Measurements from ENCODE around the gene ZNF836.

ZNF836 gene

DNA sequence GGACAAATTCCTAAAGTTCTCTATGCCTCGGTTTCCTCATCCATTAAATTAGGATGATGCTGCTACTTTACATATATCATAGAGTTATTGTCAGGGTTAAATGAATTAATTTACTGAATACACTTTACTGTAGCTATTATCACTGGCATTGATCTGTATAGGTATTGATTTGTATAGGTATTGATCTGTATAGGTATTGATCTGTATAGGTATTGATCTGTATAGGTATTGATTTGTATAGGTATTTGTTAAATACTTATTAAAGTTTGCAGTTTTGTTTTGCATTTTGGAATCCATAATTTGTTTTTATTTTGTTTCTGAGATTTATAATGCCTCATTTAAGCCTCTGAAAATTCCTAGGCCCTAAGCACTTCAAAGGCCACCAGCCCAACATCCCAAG is 16.0 kb upstream of the ZNF836 start:
- DNase-seq = no peak

DNA sequence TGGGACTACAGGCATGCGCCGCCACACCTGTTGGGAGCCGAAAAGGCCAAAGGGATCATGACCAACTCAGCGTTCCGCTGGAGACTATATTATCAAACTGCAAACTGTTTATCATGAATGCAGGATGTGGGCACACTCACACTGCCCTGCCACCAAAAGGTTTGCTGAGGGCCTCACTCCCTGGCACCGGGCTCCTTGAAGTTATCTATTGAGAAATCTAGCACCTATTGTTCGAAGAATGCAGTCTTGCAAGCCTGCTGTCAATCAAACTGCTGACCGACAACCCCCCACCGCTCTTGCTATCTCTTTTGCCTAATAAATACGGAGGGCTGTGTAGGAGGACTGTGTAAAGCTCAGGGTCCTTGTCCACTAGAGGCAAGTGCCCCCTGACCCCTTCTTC is 5.2 kb upstream of the ZNF836 start:
- DNase-seq = no peak

- no peak for DNase-seq
Observed at GRCh38 chr19:52172347-52172746, 926 bp upstream of the ZNF836 start.

- peak; percentile 68 for DNase-seq
Observed at GRCh38 chr19:52170863-52171320, 529 bp downstream of the ZNF836 start.

GRCh38 chr19:52170304-52170703 is 1.1 kb downstream of the ZNF836 start:
- DNase-seq = peak; percentile 26

GRCh38 chr19:52155596-52156359 is 15.6 kb downstream of the ZNF836 start:
- DNase-seq = no peak

DNA sequence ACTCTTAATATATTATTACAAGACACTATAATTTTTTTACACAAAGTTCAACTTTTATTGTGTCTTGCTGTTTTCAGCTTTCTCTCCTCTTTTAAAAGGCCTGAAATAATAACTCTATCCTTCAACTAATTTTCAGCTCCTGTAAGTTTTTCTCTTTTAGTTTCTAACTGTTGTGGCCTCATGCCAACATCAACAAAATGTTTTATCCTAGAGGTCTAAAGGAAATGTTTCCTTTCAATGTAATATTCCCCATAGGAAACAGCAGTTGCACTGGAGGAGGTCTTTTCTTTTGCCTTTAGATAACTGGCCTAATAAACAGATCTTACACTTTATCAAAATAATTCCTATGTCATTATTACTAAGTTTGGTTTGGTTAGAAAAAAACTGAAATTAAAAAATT is 23.2 kb downstream of the ZNF836 start:
- no peak for DNase-seq

DNA sequence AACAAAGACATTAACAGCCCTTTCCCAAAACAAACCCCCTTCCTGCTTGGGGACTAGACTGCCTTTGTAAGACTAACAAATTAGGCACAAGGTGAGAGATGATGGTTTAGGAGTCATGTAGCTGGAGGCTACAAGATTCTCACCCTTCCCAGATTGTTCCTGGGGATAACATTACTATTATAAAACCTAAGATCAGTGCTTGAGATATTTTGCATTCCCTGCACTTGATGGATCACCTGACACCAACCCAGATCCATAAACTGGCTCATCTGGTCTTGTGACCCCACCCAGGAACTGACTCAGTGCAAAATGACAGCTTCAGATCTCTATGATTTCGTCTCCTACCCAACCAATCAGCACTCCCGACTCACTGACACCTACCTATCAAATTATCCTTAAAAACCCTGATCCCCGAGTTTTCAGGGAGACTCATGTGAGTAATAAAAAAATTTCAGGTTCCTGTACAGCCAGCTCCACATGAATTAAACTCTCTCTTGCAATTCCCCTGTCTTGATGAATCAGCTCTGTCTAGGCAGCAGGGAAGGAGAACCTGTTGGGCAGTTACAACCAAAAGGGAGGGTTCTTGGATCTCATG is 29.3 kb downstream of the ZNF836 start:
- DNase-seq = no peak

DNA sequence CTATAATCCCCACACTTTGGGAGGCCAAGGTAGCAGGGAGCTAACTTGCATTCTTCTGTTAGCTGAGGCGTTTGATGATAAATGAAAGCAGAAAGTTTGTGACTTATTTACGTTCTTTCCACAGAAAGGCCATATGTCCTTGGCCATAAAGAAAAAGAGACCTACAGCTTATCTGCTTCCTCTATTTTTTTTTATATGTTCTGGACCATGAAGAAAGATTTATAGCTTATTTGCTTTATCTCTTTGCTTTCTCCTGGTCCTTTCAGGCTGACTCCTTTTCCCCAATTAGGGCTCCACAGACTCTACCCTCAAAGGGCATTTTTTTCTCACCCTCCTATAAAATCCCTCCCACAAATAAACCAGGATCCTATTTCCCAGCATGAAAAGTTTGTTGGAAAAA is 30.2 kb downstream of the ZNF836 start:
- peak; percentile 17 for DNase-seq

- DNase-seq = peak; percentile 70
Observed at GRCh38 chr19:52140032-52140710, 31.2 kb downstream of the ZNF836 start.

DNA sequence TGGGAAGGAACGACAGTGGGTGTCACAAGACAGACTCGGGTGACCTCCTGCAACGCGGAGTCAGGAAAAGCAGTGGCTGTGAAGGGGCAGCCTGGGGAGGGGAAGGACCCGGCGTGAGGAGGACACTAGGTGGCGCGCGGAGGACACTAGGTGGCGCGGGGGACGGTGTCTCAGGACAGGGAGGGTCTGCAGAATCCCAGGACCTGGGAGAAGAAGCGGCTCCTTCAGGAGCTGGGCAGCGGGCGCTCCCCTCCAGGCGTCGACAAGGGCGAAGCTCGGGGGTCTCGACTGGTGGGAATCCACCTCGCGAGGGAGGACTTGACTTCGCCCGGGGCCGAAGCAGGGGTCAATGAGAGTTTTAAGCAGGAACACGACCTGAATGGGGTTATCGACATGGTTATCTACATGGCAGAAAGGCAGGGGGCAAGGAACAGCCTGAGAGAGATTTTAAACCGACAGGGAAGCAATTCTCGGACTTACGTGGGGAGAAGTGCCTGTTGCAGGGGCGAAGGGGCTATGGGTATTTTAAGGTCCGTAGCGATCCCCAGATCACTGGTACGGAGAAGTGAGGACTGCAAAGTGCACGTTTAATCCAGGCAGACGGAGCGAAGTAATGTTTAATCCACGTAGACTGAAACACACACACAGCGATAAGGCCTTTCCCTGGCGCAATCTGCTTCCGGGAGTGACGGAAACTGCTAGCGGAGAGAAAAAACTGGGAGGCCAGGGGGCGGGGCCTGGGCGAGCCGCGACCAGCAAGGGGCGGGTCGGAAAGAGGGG is 32.0 kb downstream of the ZNF836 start, which contains the start of gene ZNF616:
Gene ZNF616, minus strand, starts transcription at position 687 of the 780 bp plus-strand sequence. CDS start 9,426 bp downstream, outside the sequence.
- peak; percentile 98 for DNase-seq

DNA sequence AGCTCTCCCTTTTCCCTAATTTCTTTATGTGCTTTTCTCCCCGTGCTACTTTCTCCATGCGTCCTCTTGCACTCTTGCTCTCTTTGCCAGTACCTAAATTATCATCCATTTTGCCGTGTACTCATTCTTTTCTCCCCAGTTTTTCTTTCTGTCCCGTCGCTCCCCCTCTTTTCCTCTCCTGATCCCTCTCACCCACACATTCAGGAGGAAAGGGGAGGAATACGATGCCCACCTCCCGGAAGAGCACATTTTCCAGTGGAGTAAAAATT is 32.5 kb downstream of the ZNF836 start:
- DNase-seq = no peak

DNA sequence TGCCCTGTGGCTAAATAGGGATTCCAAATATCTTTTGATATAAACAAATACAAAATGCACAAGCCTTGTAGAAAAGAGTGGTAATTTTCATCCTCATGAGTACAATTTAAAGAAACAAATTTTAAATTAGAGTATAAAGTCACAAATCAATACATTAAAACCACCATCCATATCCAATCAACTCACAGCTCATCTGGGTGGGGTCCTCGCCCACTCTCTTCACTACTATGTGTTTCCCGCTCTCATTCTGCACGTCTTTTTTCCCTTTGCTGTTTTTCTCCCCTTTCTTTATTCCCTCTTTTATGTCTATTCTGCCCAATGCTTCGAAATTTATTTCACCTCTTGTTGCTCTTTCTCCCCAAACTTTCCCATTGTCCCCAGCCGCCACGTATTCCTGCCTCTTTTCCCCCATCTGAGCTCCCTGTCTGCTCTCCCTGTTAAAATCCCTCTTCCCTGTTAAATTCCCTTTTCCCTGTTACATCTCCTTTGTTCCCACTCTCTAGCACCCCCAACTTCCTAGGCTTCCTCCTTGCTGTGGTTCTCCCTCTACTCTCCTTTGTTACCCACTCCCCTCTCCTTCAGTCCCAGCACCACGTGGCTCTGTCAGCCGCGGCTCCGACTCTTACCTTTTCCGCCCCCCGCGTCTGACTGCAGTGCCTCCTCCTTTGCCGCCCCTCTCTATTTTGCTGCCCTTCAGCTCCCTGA is 33.0 kb downstream of the ZNF836 start:
- peak; percentile 90 for DNase-seq

GRCh38 chr19:52120286-52120685 is 51.1 kb downstream of the ZNF836 start:
- DNase-seq = no peak

- no peak for DNase-seq
Observed at GRCh38 chr19:52115526-52116053, 55.8 kb downstream of the ZNF836 start.

DNA sequence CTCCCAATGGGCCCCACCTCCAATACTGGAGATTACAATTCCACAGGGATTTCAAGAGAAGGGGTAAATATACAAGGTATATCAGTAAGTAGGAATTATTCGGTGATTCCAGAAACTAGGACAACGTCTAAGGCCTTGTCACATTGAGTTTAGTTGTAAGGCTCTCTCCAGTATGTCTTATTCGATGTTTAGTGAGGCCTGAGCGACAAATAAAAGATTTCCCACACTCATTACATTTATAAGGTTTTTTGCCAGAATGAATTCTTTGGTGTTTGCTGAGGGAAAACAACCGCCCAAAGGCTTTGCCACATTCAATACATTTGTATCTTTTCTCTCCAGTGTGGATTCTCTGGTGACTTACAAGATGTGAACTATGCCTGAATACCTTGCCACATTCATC is 56.7 kb downstream of the ZNF836 start:
- no peak for DNase-seq

DNA sequence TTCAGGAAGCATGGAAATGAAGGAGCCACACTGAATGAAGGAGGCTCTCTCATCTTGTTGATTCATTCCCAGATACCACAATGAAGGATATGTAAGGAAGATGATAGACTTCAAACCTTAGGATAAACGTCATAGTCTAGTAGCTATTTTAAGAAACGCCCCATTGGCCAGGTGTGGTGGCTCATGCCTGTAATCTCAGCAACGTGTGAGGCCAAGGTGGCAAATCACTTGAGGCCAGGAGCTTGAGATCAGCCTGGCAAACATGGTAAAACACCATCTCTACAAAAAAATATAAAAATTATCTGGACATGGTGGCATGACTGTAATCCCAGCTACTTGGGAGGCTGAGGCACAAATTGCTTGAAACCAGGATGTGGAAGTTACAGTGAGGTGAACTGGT is 58.8 kb downstream of the ZNF836 start:
- no peak for DNase-seq

GRCh38 chr19:52110780-52111179 is 60.6 kb downstream of the ZNF836 start:
- DNase-seq = no peak

All from NCI-H69 (cell line).